Upper lobe of left lung (tissue), 6 donors: ENCODE data around the gene TBX15. TPM values are rescaled to one million over a fixed set of nuclear protein-coding genes. Genes with fewer than 3 reads are reported as not detected.

Experiments used
- ATAC-seq, 2 donors: fragments of 200-7000 bp; cut with Tn5 transposase; one replicate each; pipeline ENCODE4 v1.9.1; 2022; ENCODE audit warnings: mild to moderate bottlenecking in 2 of 2, moderate library complexity in 2 of 2; ENCODE audit not compliant: low FRiP score in 2 of 2
- DNase-seq, 2 donors: peaks; one replicate each; pipeline ENCODE4 v3.0.0-alpha.2; 2019 to 2020
- H3K27ac ChIP-seq, 4 donors: fragments of 200-600 bp; sonication (generic); one replicate each; pipeline ENCODE4 v1.5.1; 2016 to 2019
- H3K27me3 ChIP-seq, 4 donors: fragments of 200-600 bp; sonication (generic); one replicate each; pipeline ENCODE4 v1.5.1; 2017 to 2019
- H3K36me3 ChIP-seq, 4 donors: fragments of 200-600 bp; sonication (generic); one replicate each; pipeline ENCODE4 v1.5.1; 2016 to 2019
- H3K4me1 ChIP-seq, 4 donors: fragments of 200-600 bp; sonication (generic); one replicate each; pipeline ENCODE4 v1.5.1; 2018 to 2019
- H3K4me3 ChIP-seq, 4 donors: fragments of 200-600 bp; sonication (generic); one replicate each; pipeline ENCODE4 v1.5.1; 2017 to 2019; ENCODE audit warnings: mild to moderate bottlenecking in 2 of 4, moderate library complexity in 1 of 4
- H3K9me3 ChIP-seq, 4 donors: fragments of 200-600 bp; sonication (generic); one replicate each; pipeline ENCODE4 v1.5.1; 2018 to 2019
- EP300 ChIP-seq, 4 donors: sonication (generic); formaldehyde crosslinking; IDR thresholded peaks; one replicate each; pipeline ENCODE4 v1.5.1; 2017; ENCODE audit warnings: antibody characterized with exemption in 4 of 4, control low read depth in 2 of 4
- POLR2A ChIP-seq, 4 donors: fragments of 450-650 bp; IDR thresholded peaks; one replicate each; pipeline ENCODE4 v1.5.1; 2016 to 2017; ENCODE audit warnings: antibody characterized with exemption in 4 of 4, mild to moderate bottlenecking in 2 of 4
- POLR2AphosphoS5 ChIP-seq, 2 donors: sonication (generic); formaldehyde crosslinking; IDR thresholded peaks; one replicate each; pipeline ENCODE4 v1.5.1; 2017; ENCODE audit warnings: antibody characterized with exemption in 2 of 2
- WGBS, 2 donors: methylation state at CpG; one replicate each; pipeline ENCODE4 v1.1.5; 2017 to 2018; 5-methylcytosine and 5-hydroxymethylcytosine counted together
- total RNA-seq, 6 donors: library from RNA; depleted of rRNA in 4 of 6; stranded (reverse); fragments of >200 nt in 4 of 6; gene quantifications; one replicate each; pipeline versions ENCODE4 v1.1.0 to v1.2.1, GENCODE V29; 2016 to 2021
- TF ChIP-seq, protein P1 (sequence below), 6 experiments: fragments of 450-650 bp in 4 of 6; fragments of 200-600 bp in 2 of 6; sonication (generic) in 2 of 6; IDR thresholded peaks; one replicate each; pipeline ENCODE4 v1.5.1; 2016 to 2019; ENCODE audit warnings: antibody characterized with exemption in 6 of 6
- donor health status: DM: no; HTN: no; CAD: no; lungs with moderate emphysema.
- donor health status: DM: no; HTN: yes; CAD: no; lungs with severe emphysema.

TBX15 gene
- total RNA-seq, 6 donors from 2014 or later = 0.13 to 1.2 (median 0.39) TPM; not detected in 1

DNA sequence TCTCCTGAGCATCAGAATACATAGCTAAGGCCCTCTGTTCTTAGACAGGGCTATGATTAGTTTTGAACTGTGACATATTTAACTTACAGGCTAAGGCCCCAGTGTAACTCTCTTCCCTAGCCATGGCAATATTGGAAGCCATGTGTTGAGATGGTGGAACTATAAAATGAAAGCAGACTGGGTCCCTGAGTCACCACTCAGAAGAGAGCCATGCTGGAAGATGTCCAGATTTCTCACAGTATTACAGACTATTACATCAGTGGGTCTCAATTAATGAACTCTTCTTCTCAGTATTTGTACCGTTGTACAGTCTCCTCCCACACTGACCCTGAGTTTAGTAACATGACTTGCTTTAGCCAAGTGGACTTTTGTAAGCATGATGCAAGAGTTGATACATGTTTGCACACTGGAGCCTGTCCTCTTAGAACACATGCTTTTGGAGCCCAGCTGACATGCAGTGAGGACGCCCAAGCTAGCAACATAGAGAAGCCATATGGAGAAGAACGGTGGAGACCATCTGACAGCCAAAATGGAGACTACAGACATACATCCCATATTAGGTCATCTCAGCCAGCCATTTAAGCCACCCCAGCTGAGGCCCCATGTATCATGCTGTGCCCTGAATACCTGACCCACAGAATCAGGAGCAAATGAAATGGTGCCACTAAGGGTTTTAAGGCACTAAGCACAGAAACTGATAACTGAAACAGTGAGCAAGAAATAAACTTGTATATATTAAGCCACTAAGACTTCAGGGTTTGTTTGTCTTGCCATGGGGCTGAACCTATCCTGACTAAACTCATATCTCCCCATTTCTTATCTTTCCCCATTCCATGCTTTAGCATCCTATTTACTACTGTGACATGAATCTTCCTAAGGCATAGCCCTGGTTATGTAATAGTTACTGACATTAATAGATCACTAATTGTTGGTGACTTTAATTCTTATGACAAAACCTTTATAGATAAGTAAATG, 24.4 kb downstream of the TBX15 start:
- WGBS, 2 donors = 66 to 82% methylated on average over 3 of the region's 3 CpGs
- Histone ChIP-seq H3K27ac (no peak overlapping the region), H3K9me3 (no peaks in the 10 kb centered on the region), H3K36me3 (no peaks in the 10 kb centered on the region), H3K4me3 (no peak overlapping the region), H3K27me3 (no peaks in the 10 kb centered on the region), H3K4me1 (no peaks in the 10 kb centered on the region)
- TF ChIP-seq EP300 (IDR thresholded peaks at IDR 0.05) (no peak), POLR2A (IDR thresholded peaks at IDR 0.05) (peak in 1 of 4 donors; percentile 16), POLR2AphosphoS5 (IDR thresholded peaks at IDR 0.05) (peak in 1 of 2 donors; percentile 29)
- TF ChIP-seq, protein P1, sequence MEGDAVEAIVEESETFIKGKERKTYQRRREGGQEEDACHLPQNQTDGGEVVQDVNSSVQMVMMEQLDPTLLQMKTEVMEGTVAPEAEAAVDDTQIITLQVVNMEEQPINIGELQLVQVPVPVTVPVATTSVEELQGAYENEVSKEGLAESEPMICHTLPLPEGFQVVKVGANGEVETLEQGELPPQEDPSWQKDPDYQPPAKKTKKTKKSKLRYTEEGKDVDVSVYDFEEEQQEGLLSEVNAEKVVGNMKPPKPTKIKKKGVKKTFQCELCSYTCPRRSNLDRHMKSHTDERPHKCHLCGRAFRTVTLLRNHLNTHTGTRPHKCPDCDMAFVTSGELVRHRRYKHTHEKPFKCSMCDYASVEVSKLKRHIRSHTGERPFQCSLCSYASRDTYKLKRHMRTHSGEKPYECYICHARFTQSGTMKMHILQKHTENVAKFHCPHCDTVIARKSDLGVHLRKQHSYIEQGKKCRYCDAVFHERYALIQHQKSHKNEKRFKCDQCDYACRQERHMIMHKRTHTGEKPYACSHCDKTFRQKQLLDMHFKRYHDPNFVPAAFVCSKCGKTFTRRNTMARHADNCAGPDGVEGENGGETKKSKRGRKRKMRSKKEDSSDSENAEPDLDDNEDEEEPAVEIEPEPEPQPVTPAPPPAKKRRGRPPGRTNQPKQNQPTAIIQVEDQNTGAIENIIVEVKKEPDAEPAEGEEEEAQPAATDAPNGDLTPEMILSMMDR (IDR thresholded peaks at IDR 0.05) = no peak
- peak; percentile 41 to 70 for ATAC-seq
- DNase-seq = no peak

DNA sequence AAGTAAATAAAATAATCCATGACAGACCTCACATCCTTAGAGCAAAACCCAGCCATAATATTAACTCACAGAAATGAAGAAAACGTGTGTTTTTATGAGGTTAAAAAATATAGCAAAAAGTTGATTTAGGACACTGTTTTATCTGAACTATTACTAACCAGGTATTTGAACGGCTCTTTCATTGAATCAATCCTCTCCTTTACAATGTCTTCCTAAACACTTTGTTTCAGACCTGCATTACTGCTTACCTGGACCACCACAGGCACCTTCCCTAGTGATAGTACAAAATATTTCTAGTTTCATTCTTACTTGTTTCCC, 25.0 kb downstream of the TBX15 start:
- Histone ChIP-seq H3K4me3 (no peak overlapping the region), H3K27me3 (no peaks in the 10 kb centered on the region), H3K27ac (no peak overlapping the region), H3K4me1 (no peaks in the 10 kb centered on the region), H3K9me3 (no peaks in the 10 kb centered on the region), H3K36me3 (no peaks in the 10 kb centered on the region)
- TF ChIP-seq EP300 (IDR thresholded peaks at IDR 0.05) = no peak
- TF ChIP-seq POLR2AphosphoS5 (IDR thresholded peaks at IDR 0.05) = no peak
- no peak for TF ChIP-seq POLR2A (IDR thresholded peaks at IDR 0.05)
- TF ChIP-seq, protein P1 (IDR thresholded peaks at IDR 0.05) = no peak
- DNase-seq (no peak), ATAC-seq (no peak)
- 70 to 77% methylated on average over 2 of the region's 2 CpGs for WGBS, 2 donors

DNA sequence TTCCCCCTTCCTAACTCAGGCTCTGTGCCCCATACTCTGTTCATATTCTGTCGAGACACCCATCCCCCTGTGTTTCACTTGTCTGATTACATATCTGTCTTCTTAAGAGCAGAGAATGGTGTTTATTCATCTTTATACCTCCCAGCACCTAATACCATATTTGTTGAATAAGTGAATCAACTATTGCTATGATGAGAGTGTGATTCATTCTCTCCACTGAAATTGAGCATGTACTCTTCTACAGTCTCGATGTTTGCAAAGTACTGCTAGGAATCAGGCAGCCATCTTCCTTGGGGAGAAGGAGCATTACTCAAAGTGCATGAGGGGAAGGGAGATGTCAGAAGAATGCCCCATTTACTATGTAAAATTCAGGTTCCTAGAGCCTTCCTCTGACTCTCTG, 27.0 kb downstream of the TBX15 start:
- Histone ChIP-seq H3K27me3 (no peaks in the 10 kb centered on the region), H3K36me3 (no peaks in the 10 kb centered on the region), H3K9me3 (no peaks in the 10 kb centered on the region), H3K27ac (no peak overlapping the region), H3K4me3 (no peak overlapping the region), H3K4me1 (no peaks in the 10 kb centered on the region)
- DNase-seq (no peak), ATAC-seq (no peak)
- 79 to 87% methylated on average over 2 of the region's 2 CpGs for WGBS, 2 donors
- TF ChIP-seq POLR2A (IDR thresholded peaks at IDR 0.05) (no peak), POLR2AphosphoS5 (IDR thresholded peaks at IDR 0.05) (no peak), EP300 (IDR thresholded peaks at IDR 0.05) (no peak)
- TF ChIP-seq, protein P1 (IDR thresholded peaks at IDR 0.05) = no peak

DNA sequence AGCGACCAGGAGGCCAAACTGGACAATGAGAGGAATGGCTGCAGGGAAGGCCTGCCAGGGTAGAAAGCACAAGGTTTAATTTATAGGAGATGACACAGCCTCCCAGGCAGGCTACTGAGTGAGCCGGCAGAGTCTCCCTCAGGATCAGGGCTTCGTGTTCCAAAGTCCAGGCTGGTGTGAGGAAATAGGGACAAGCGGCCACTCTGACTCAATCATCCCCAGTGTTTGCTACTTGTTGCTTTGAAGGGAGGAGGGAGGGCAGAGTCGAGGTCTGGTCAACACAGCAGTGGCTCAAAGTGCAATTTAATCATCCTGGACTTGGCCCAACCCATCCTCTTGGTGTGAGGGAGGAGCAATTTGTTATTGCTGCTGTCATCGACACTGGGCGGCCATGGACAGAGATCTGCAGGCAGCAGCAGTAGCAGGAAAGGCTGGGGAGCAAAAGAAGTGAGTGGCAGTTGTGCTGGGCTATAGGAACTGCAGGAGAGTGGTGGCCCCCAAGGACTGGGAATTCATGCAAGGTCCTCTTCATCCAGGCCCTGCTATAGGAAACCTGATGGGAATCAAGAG, 27.5 kb downstream of the TBX15 start:
- ATAC-seq = peak in 1 of 2 donors; percentile 82
- Histone ChIP-seq H3K36me3 (no peaks in the 10 kb centered on the region), H3K27ac (no peak overlapping the region), H3K9me3 (no peaks in the 10 kb centered on the region), H3K27me3 (no peaks in the 10 kb centered on the region), H3K4me3 (no peak overlapping the region), H3K4me1 (no peaks in the 10 kb centered on the region)
- DNase-seq = no peak
- WGBS, 2 donors = 57 to 61% methylated on average over 6 to 7 of the region's 7 CpGs
- no peak for TF ChIP-seq POLR2A (IDR thresholded peaks at IDR 0.05)
- peak in 1 of 2 donors; percentile 22 for TF ChIP-seq POLR2AphosphoS5 (IDR thresholded peaks at IDR 0.05)

DNA sequence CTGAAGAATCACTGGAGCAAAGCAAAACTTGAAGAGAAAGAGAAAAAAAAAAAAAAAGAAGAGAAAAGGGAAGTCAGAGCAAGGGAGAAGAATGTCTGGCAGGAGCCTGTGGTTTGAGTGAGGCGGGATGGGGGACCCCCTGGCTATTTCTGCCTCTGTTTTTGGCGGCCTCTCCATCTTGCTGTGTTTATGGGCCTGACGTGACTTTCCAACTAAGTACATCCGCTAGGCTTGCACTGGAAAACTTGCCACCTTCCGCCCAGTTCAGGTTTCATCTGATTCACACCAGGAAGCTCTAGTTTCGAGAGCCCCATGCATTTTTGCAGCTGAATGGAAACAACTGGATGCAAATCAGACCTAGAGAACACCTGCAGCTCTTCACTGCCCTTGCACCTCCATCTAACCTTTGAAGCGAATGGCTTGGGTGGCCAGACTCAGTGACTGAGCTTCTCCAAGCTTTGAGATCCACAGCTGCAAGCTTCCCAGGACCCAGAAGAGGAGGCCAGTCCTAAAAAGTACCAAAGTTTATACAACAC, 28.0 kb downstream of the TBX15 start:
- TF ChIP-seq, protein P1 (IDR thresholded peaks at IDR 0.05) = no peak
- TF ChIP-seq POLR2A (IDR thresholded peaks at IDR 0.05) (no peak), EP300 (IDR thresholded peaks at IDR 0.05) (no peak), POLR2AphosphoS5 (IDR thresholded peaks at IDR 0.05) (no peak)
- no peaks in the 10 kb centered on the region for H3K36me3 ChIP-seq
- H3K4me3 ChIP-seq = no peak overlapping the region
- no peaks in the 10 kb centered on the region for H3K4me1 ChIP-seq
- WGBS, 2 donors = 45% methylated on average over 7 of the region's 7 CpGs
- DNase-seq (no peak), ATAC-seq (no peak)
- no peaks in the 10 kb centered on the region for H3K27me3 ChIP-seq
- no peaks in the 10 kb centered on the region for H3K9me3 ChIP-seq
- no peak overlapping the region for H3K27ac ChIP-seq
